Coronary artery (tissue), 2 donors: ENCODE results near the gene ENPP6.

Experiments used
- DNase-seq: peaks from one replicate; pipeline ENCODE4 v3.0.0-alpha.2; 2017; ENCODE audit warnings: low spot score
- H3K27ac ChIP-seq, 2 donors: fragments of 200-600 bp; sonication (generic); one replicate each; pipeline ENCODE4 v1.5.1; 2016 to 2019
- H3K4me3 ChIP-seq: fragments of 200-600 bp; sonication (generic); 2 replicates; pipeline ENCODE4 v1.5.1; 2016; ENCODE audit warnings: mild to moderate bottlenecking, moderate library complexity
- CTCF ChIP-seq: fragments of 200-600 bp; sonication (generic); IDR thresholded peaks from one replicate; pipeline ENCODE4 v1.5.1; 2019; ENCODE audit warnings: antibody characterized with exemption

ENPP6 gene

GRCh38 chr4:184217634-184218033, at the start of gene ENPP6:
Gene ENPP6, minus strand, starts transcription at chr4:184217873. Its CDS starts 54 bp downstream, at chr4:184217819.
- TF ChIP-seq CTCF = no peak
- no peak within 1 kb of the TSS for H3K27ac ChIP-seq
- no peak within 1 kb of the TSS for H3K4me3 ChIP-seq
- no peak for DNase-seq

GRCh38 chr4:184267206-184267608, 49.5 kb upstream of the ENPP6 start:
- no peak for TF ChIP-seq CTCF
- H3K27ac ChIP-seq = no peak overlapping the region
- no peak overlapping the region for H3K4me3 ChIP-seq
- DNase-seq = no peak

- H3K27ac ChIP-seq = no peak overlapping the region
- DNase-seq = no peak
These were observed 48.1 kb upstream of the ENPP6 start for GRCh38 chr4:184265546-184266351.

GRCh38 chr4:184263910-184264732, 46.4 kb upstream of the ENPP6 start:
- no peak overlapping the region for H3K27ac ChIP-seq
- DNase-seq = peak; percentile 90

More at GRCh38 chr4:184265546-184266351, 48.1 kb upstream of the ENPP6 start:
- TF ChIP-seq CTCF = no peak
- no peak overlapping the region for H3K4me3 ChIP-seq

GRCh38 chr4:184263461-184263860, 45.8 kb upstream of the ENPP6 start:
- no peak overlapping the region for H3K4me3 ChIP-seq
- no peak for TF ChIP-seq CTCF
- H3K27ac ChIP-seq = no peak overlapping the region
- no peak for DNase-seq

More at GRCh38 chr4:184263910-184264732, 46.4 kb upstream of the ENPP6 start:
- peak; percentile 80 for TF ChIP-seq CTCF
- H3K4me3 ChIP-seq = no peak overlapping the region

- TF ChIP-seq CTCF = no peak
- no peak for DNase-seq
- Histone ChIP-seq H3K27ac (no peak overlapping the region), H3K4me3 (no peak overlapping the region)
These were observed 45.2 kb upstream of the ENPP6 start for GRCh38 chr4:184262901-184263300.
